Neuronal stem cell (in vitro differentiated cells): Measurements from ENCODE around the gene GDAP2.
A peak's percentile ranks its signal among the peaks of the same experiment; 100 is the strongest.

Experiments used
- DNase-seq: peaks from one replicate; pipeline ENCODE4 v3.0.0-alpha.2; 2013; ENCODE audit warnings: low spot score
- H2AFZ ChIP-seq: one replicate; pipeline ENCODE4 v1.6.1; 2013; ENCODE audit warnings: mild to moderate bottlenecking, low read length, inconsistent platforms
- H2AK5ac ChIP-seq: 2 replicates; pipeline ENCODE4 v1.6.1; 2013; ENCODE audit warnings: low read depth, mild to moderate bottlenecking, inconsistent platforms, low read length, moderate library complexity, mixed read lengths
- H2BK120ac ChIP-seq: 2 replicates; pipeline ENCODE4 v1.6.1; 2013; ENCODE audit warnings: low read depth, mild to moderate bottlenecking, inconsistent platforms, low read length, moderate library complexity, mixed read lengths
- H2BK12ac ChIP-seq: one replicate; pipeline ENCODE4 v1.6.1; 2013; ENCODE audit warnings: low read length, inconsistent platforms
- H2BK15ac ChIP-seq: 2 replicates; pipeline ENCODE4 v1.6.1; 2013; ENCODE audit warnings: mild to moderate bottlenecking, low read length, inconsistent platforms, mixed read lengths
- H2BK5ac ChIP-seq: one replicate; pipeline ENCODE4 v1.6.1; 2013; ENCODE audit warnings: inconsistent platforms, mild to moderate bottlenecking, low read length, moderate library complexity
- H3K14ac ChIP-seq: one replicate; pipeline ENCODE4 v1.6.1; 2013; ENCODE audit warnings: low read length, inconsistent platforms
- H3K18ac ChIP-seq: 2 replicates; pipeline ENCODE4 v1.6.1; 2013; ENCODE audit warnings: low read length, inconsistent platforms
- H3K23ac ChIP-seq: 2 replicates; pipeline ENCODE4 v1.6.1; 2013; ENCODE audit warnings: low read depth, mild to moderate bottlenecking, mixed read lengths, low read length, inconsistent platforms; ENCODE audit not compliant: poor library complexity
- H3K27ac ChIP-seq: replicated peaks from 3 replicates; pipeline ENCODE4 v1.5.1; 2013; ENCODE audit warnings: low read length, inconsistent platforms
- H3K27me3 ChIP-seq, 3 experiments: 2 replicates each; pipeline ENCODE4 v1.6.1; 2013; ENCODE audit warnings: low read length in 3 of 3, mild to moderate bottlenecking in 2 of 3, inconsistent platforms in 1 of 3, low read depth in 1 of 3, mixed read lengths in 1 of 3, moderate library complexity in 1 of 3; ENCODE audit not compliant: control insufficient read depth in 3 of 3, insufficient read depth in 3 of 3
- H3K36me3 ChIP-seq, 2 donors: replicated peaks in 1 of 2; 2 replicates each; pipeline ENCODE4 v1.6.1; 2013; ENCODE audit warnings: low read length in 2 of 2; ENCODE audit not compliant: control insufficient read depth in 2 of 2, insufficient read depth in 2 of 2
- H3K4ac ChIP-seq: 2 replicates; pipeline ENCODE4 v1.6.1; 2013; ENCODE audit warnings: inconsistent platforms, mild to moderate bottlenecking, low read length, moderate library complexity
- H3K4me1 ChIP-seq, 2 donors: 1 replicate in 1 of 2; 2 replicates in 1 of 2; pipeline ENCODE4 v1.6.1; 2013; ENCODE audit warnings: low read length in 2 of 2, low read depth in 1 of 2; ENCODE audit not compliant: control insufficient read depth in 2 of 2, insufficient read depth in 1 of 2
- H3K4me2 ChIP-seq: one replicate; pipeline ENCODE4 v1.6.1; 2013; ENCODE audit warnings: mild to moderate bottlenecking, low read length, inconsistent platforms; ENCODE audit not compliant: insufficient read depth, poor library complexity, severe bottlenecking
- H3K4me3 ChIP-seq, 2 donors: 2 replicates each; pipeline ENCODE4 v1.5.1; 2013; ENCODE audit warnings: low read length in 2 of 2, mild to moderate bottlenecking in 2 of 2, inconsistent platforms in 1 of 2, moderate library complexity in 1 of 2
- H3K79me1 ChIP-seq: one replicate; pipeline ENCODE4 v1.6.1; 2013; ENCODE audit warnings: low read depth, mild to moderate bottlenecking, inconsistent platforms, low read length, moderate library complexity
- H3K9ac ChIP-seq: one replicate; pipeline ENCODE4 v1.6.1; 2013; ENCODE audit warnings: mild to moderate bottlenecking, low read depth, low read length, inconsistent platforms; ENCODE audit not compliant: poor library complexity
- H3K9me3 ChIP-seq, 2 donors: replicated peaks in 1 of 2; 2 replicates each; pipeline versions ENCODE3 to v1.6.1; 2013; ENCODE audit warnings: low read length in 2 of 2, mild to moderate bottlenecking in 2 of 2, inconsistent platforms in 1 of 2, low read depth in 1 of 2, mixed read lengths in 1 of 2, moderate library complexity in 1 of 2; ENCODE audit not compliant: control insufficient read depth in 2 of 2, insufficient read depth in 1 of 2
- H4K8ac ChIP-seq: one replicate; pipeline ENCODE4 v1.6.1; 2013; ENCODE audit warnings: low read depth, mild to moderate bottlenecking, inconsistent platforms, low read length, moderate library complexity
- H4K91ac ChIP-seq: one replicate; pipeline ENCODE4 v1.6.1; 2013; ENCODE audit warnings: low read length, low read depth, mild to moderate bottlenecking, inconsistent platforms; ENCODE audit not compliant: poor library complexity
- WGBS, 2 donors: extraction: QIAGEN DNeasy Blood & Tissue Kit; methylation state at CpG; one replicate each; pipeline ENCODE4 v1.1.7; 2013; ENCODE audit warnings: missing lambda C conversion rate in 2 of 2, mixed read lengths in 1 of 2; ENCODE audit not compliant: insufficient read length in 2 of 2, insufficient replicate concordance in 1 of 2; ENCODE audit errors: extremely low coverage in 2 of 2; 5-methylcytosine and 5-hydroxymethylcytosine counted together

GDAP2 gene

GRCh38 chr1:117826119-117826518, 103.3 kb downstream of the GDAP2 start:
- Histone ChIP-seq H3K27ac (no peak overlapping the region), H3K9ac (no peak overlapping the region), H3K4me3 (no peak overlapping the region), H3K23ac (no peak overlapping the region), H3K18ac (no peak overlapping the region), H3K9me3 (peaks cover 3 to 4% of the 10 kb centered on the region in 2 donors), H4K91ac (no peak overlapping the region), H2BK15ac (no peak overlapping the region), H4K8ac (no peak overlapping the region), H3K14ac (no peak overlapping the region), H2BK12ac (no peak overlapping the region), H2AFZ (no peak overlapping the region), H3K79me1 (no peaks in the 10 kb centered on the region), H2BK120ac (no peak overlapping the region), H2BK5ac (no peak overlapping the region), H3K4ac (no peak overlapping the region), H2AK5ac (no peak overlapping the region), H3K27me3 (no peaks in the 10 kb centered on the region), H3K4me2 (no peak overlapping the region), H3K36me3 (no peaks in the 10 kb centered on the region), H3K4me1 (no peaks in the 10 kb centered on the region)
- WGBS, 2 donors = no CpG with 5 or more reads among the region's 2 CpGs
- DNase-seq = no peak

- Histone ChIP-seq H2BK5ac (no peak overlapping the region), H2AK5ac (no peak overlapping the region), H2AFZ (no peak overlapping the region), H3K27ac (no peak overlapping the region), H3K4me3 (no peak overlapping the region), H4K91ac (no peak overlapping the region), H2BK15ac (no peak overlapping the region), H2BK120ac (no peak overlapping the region), H3K9ac (no peak overlapping the region), H3K27me3 (no peaks in the 10 kb centered on the region), H3K4me1 (no peaks in the 10 kb centered on the region), H3K14ac (no peak overlapping the region), H4K8ac (no peak overlapping the region), H3K79me1 (no peaks in the 10 kb centered on the region), H2BK12ac (no peak overlapping the region), H3K9me3 (peaks cover 3 to 5% of the 10 kb centered on the region in 2 donors), H3K23ac (no peak overlapping the region), H3K4me2 (no peak overlapping the region), H3K36me3 (no peaks in the 10 kb centered on the region), H3K4ac (no peak overlapping the region), H3K18ac (no peak overlapping the region)
- no peak for DNase-seq
- WGBS, 2 donors = no CpG with 5 or more reads among the region's 2 CpGs
These were observed 104.0 kb downstream of the GDAP2 start for GRCh38 chr1:117825414-117825813.

- no peaks in the 10 kb centered on the region for H3K36me3 ChIP-seq
- no peak overlapping the region for H4K91ac ChIP-seq
- H3K23ac ChIP-seq = no peak overlapping the region
- H2BK120ac ChIP-seq = no peak overlapping the region
- no peaks in the 10 kb centered on the region for H3K27me3 ChIP-seq
- H2BK12ac ChIP-seq = no peak overlapping the region
- H3K27ac ChIP-seq = no peak overlapping the region
- no peak overlapping the region for H3K18ac ChIP-seq
- H3K4ac ChIP-seq = no peak overlapping the region
- no peak overlapping the region for H2AK5ac ChIP-seq
- H3K14ac ChIP-seq = peak overlapping the region; percentile 9
- H4K8ac ChIP-seq = no peak overlapping the region
- H3K4me2 ChIP-seq = no peak overlapping the region
- no CpG with 5 or more reads among the region's 1 CpG for WGBS, 2 donors
- DNase-seq = no peak
- no peak overlapping the region for H2AFZ ChIP-seq
- H3K9me3 ChIP-seq = peaks cover 3 to 5% of the 10 kb centered on the region in 2 donors
- no peak overlapping the region for H3K9ac ChIP-seq
- no peak overlapping the region for H2BK5ac ChIP-seq
- H3K4me1 ChIP-seq = no peaks in the 10 kb centered on the region
- no peak overlapping the region for H2BK15ac ChIP-seq
- no peak overlapping the region for H3K4me3 ChIP-seq
- H3K79me1 ChIP-seq = no peaks in the 10 kb centered on the region
These were observed 104.8 kb downstream of the GDAP2 start for GRCh38 chr1:117824616-117825015.

GRCh38 chr1:117821774-117822482, 107.5 kb downstream of the GDAP2 start:
- Histone ChIP-seq H3K23ac (no peak overlapping the region), H3K4ac (no peak overlapping the region), H3K4me1 (no peaks in the 10 kb centered on the region), H2BK12ac (no peak overlapping the region), H3K9ac (no peak overlapping the region), H3K4me3 (no peak overlapping the region), H4K91ac (no peak overlapping the region), H3K79me1 (no peaks in the 10 kb centered on the region), H2BK5ac (no peak overlapping the region), H3K14ac (no peak overlapping the region), H3K9me3 (peaks cover 3 to 5% of the 10 kb centered on the region in 2 donors), H2BK120ac (no peak overlapping the region), H3K36me3 (no peaks in the 10 kb centered on the region), H4K8ac (no peak overlapping the region), H2AFZ (no peak overlapping the region), H3K27ac (no peak overlapping the region), H2AK5ac (no peak overlapping the region), H2BK15ac (no peak overlapping the region), H3K27me3 (no peaks in the 10 kb centered on the region), H3K4me2 (no peak overlapping the region), H3K18ac (no peak overlapping the region)
- DNase-seq = no peak
- no CpG with 5 or more reads among the region's 3 CpGs for WGBS, 2 donors
